Omental fat pad (tissue), 4 donors: ENCODE data around the gene SEMA4F. TPM values are rescaled to one million over a fixed set of nuclear protein-coding genes. Genes with fewer than 3 reads are reported as not detected.
A peak's percentile ranks its signal among the peaks of the same experiment; 100 is the strongest.

Experiments
- ATAC-seq: fragments of 150-250 bp; one replicate; pipeline ENCODE4 v1.9.1; 2016; ENCODE audit warnings: mild to moderate bottlenecking, moderate library complexity; ENCODE audit not compliant: low FRiP score
- DNase-seq: peaks from one replicate; pipeline ENCODE4 v3.0.0-alpha.2; 2019; ENCODE audit warnings: low spot score
- CTCF ChIP-seq, 3 donors: fragments of 450-650 bp; IDR thresholded peaks; one replicate each; pipeline ENCODE4 v1.5.1; 2016 to 2017; ENCODE audit warnings: antibody characterized with exemption in 3 of 3, mild to moderate bottlenecking in 3 of 3, moderate library complexity in 2 of 3
- total RNA-seq, 4 donors: library from RNA; depleted of rRNA; stranded (reverse); fragments of >200 nt; gene quantifications; one replicate each; pipeline ENCODE4 v1.1.0, GENCODE V29; 2016

The SEMA4F gene
- total RNA-seq, 4 donors from 2014 or later: 3.5 to 7.3 (median 5.3) TPM

- no peak for ATAC-seq
- TF ChIP-seq CTCF (IDR thresholded peaks at IDR 0.05): no peak
- DNase-seq: no peak
These were observed 28.5 kb downstream of the SEMA4F start for GRCh38 chr2:74682501-74682900.

DNA sequence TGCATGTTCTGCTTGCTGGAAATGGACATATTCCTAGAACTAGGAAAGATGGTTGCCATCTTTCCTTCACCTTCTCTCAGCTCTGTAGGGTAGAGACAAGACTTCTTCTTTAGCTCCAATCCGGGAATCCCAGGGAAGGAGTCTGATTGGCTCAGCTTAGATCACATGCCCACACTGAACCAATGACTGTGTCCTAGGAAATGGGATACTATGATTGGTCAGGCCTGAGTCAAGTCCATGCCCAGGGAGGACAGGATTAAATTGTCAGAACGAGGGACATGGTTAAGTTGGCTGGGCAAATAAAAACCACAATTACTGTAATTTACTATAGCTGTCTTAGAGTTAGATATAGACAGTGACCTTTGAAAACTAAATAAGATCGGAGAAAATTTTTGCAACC is 31.4 kb downstream of the SEMA4F start:
- DNase-seq: no peak
- no peak for ATAC-seq
- TF ChIP-seq CTCF (IDR thresholded peaks at IDR 0.05): no peak

DNA sequence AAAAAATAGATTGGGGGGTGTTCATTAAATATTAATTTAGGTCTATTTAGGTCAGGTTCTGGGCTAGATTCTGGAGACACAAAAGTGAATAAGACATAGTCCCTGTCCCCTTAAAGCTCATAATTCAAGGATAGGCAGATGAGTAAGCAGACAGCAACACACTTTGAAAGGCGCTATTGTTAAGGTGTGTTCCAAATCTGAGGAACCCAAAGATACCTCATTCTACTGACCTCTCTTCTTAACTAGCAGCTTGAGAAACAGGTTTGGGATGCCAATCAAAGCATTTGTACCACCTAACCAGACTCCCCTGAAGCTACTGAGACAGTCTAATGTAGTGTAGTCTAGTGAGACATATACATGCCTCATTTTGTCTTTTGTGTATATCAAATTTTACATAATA is 34.8 kb downstream of the SEMA4F start:
- ATAC-seq (no peak), DNase-seq (no peak)
- no peak for TF ChIP-seq CTCF (IDR thresholded peaks at IDR 0.05)

DNA sequence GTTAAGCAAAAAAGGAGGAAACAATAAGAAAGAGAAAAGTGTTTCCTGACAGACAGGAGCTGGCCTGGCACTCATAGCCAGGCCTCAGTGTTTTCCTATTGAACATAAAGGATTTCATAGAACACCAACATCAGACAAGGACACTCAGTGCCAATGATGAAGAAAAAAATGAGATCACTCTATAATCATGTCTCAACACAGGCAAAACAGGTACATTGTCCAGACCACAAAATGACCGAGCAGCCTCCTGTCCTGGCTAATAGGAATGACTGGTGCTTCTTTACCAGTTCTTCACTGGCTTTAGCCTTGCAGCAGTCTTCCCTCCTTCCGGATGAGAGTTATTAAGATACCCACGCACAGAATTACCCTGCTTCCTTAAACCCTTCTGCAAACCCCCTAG is 35.6 kb downstream of the SEMA4F start:
- ATAC-seq: no peak
- no peak for TF ChIP-seq CTCF (IDR thresholded peaks at IDR 0.05)

DNA sequence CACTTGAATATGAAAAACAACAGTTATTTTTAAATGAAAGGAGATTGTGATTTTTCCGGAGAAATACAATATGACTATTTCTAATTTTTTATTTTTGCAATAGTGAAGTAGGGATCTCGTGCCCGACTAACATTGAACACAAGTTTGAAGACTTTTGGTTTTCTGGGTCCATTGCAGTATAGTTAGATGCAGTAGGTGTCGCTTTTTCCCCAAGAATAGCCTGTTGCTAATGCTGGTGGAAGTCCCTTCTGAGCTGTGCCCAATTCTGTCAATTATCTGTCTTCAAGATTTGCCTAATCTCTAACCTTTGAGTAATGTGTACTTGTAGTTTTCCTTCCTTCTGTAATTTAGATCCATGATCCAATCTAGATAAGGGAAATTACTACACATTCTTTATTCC is 36.5 kb downstream of the SEMA4F start:
- peak in 1 of 3 donors; percentile 37 for TF ChIP-seq CTCF (IDR thresholded peaks at IDR 0.05)
- peak; percentile 76 for ATAC-seq
- DNase-seq: no peak

More for the DNA sequence above, 35.6 kb downstream of the SEMA4F start:
- DNase-seq: no peak

DNA sequence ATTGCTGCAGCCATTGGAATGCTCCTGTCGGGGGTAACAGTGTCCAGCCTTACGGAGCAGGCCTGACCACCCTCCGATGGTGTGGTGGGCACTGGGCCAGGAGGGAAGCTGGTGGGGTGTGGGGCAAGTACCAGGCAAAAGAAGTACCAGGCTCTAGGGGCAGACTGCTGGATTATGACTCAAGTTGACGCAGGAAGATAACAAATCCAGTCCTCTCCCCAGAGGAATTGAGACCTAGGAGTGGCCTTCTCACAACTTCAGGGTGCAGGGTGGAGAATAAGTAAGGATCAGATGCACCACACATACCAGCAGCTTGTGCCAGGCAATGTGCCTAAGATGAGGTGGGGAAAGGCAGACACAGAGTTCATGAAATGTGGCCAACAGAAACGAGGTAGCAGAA is 37.9 kb downstream of the SEMA4F start:
- TF ChIP-seq CTCF (IDR thresholded peaks at IDR 0.05): no peak
- DNase-seq (no peak), ATAC-seq (no peak)

- DNase-seq (no peak), ATAC-seq (no peak)
- TF ChIP-seq CTCF (IDR thresholded peaks at IDR 0.05): no peak
These were observed 39.2 kb downstream of the SEMA4F start for GRCh38 chr2:74693213-74693612.
